Mesenchymal stem cell (in vitro differentiated cells and primary cell): ENCODE measurements around the gene FAM3B.

ENCODE experiments used
- DNase-seq: peaks from one replicate; pipeline ENCODE4 v3.0.0-alpha.2; 2013
- H2AFZ ChIP-seq: one replicate; pipeline ENCODE4 v1.6.1; 2013; ENCODE audit warnings: low read depth, mild to moderate bottlenecking, control low read depth, inconsistent platforms, low read length, moderate library complexity
- H2AK5ac ChIP-seq: 2 replicates; pipeline ENCODE4 v1.6.1; 2013; ENCODE audit warnings: low read length, moderate library complexity, mild to moderate bottlenecking, inconsistent platforms; ENCODE audit not compliant: severe bottlenecking
- H2BK120ac ChIP-seq: one replicate; pipeline ENCODE4 v1.6.1; 2013; ENCODE audit warnings: low read depth, mild to moderate bottlenecking, inconsistent platforms, low read length, moderate library complexity
- H2BK12ac ChIP-seq, 2 experiments: one replicate each; pipeline ENCODE4 v1.6.1; 2013; ENCODE audit warnings: inconsistent platforms in 2 of 2, low read length in 2 of 2, mild to moderate bottlenecking in 2 of 2, moderate library complexity in 2 of 2, control low read depth in 1 of 2
- H2BK15ac ChIP-seq: one replicate; pipeline ENCODE4 v1.6.1; 2013; ENCODE audit warnings: mild to moderate bottlenecking, low read depth, inconsistent platforms; ENCODE audit not compliant: poor library complexity, severe bottlenecking
- H2BK5ac ChIP-seq: 2 replicates; pipeline ENCODE4 v1.6.1; 2013; ENCODE audit warnings: low read depth, mild to moderate bottlenecking, low read length, control low read depth, inconsistent platforms; ENCODE audit not compliant: poor library complexity, severe bottlenecking
- H3K14ac ChIP-seq, 2 experiments: one replicate each; pipeline ENCODE4 v1.6.1; 2013; ENCODE audit warnings: inconsistent platforms in 2 of 2, low read length in 2 of 2, control low read depth in 1 of 2, mild to moderate bottlenecking in 1 of 2, moderate library complexity in 1 of 2
- H3K18ac ChIP-seq, 2 experiments: one replicate each; pipeline ENCODE4 v1.6.1; 2013; ENCODE audit warnings: inconsistent platforms in 2 of 2, low read length in 2 of 2, control low read depth in 1 of 2, low read depth in 1 of 2, mild to moderate bottlenecking in 1 of 2
- H3K23ac ChIP-seq, 2 experiments: one replicate each; pipeline ENCODE4 v1.6.1; 2013; ENCODE audit warnings: inconsistent platforms in 2 of 2, low read length in 2 of 2, mild to moderate bottlenecking in 2 of 2, moderate library complexity in 2 of 2, control low read depth in 1 of 2
- H3K27ac ChIP-seq: 2 replicates; pipeline ENCODE4 v1.5.1; 2013; ENCODE audit warnings: mild to moderate bottlenecking, moderate library complexity, low read length, control low read depth, inconsistent platforms; ENCODE audit not compliant: poor library complexity, severe bottlenecking
- H3K27me3 ChIP-seq, 2 experiments: 2 replicates each; pipeline versions ENCODE4 v1.6.1 to v1.7.0; 2013; ENCODE audit warnings: low read length in 2 of 2, mild to moderate bottlenecking in 2 of 2, moderate library complexity in 2 of 2, control low read depth in 1 of 2, inconsistent platforms in 1 of 2; ENCODE audit not compliant: control insufficient read depth in 1 of 2, insufficient read depth in 1 of 2
- H3K36me3 ChIP-seq, 2 experiments: 2 replicates each; pipeline versions ENCODE4 v1.6.1 to v1.7.0; 2013; ENCODE audit warnings: low read length in 2 of 2, control low read depth in 1 of 2, inconsistent platforms in 1 of 2, low read depth in 1 of 2, mild to moderate bottlenecking in 1 of 2; ENCODE audit not compliant: insufficient read depth in 2 of 2, control insufficient read depth in 1 of 2
- H3K4ac ChIP-seq, 2 experiments: one replicate each; pipeline ENCODE4 v1.6.1; 2013; ENCODE audit warnings: inconsistent platforms in 2 of 2, low read length in 2 of 2, mild to moderate bottlenecking in 2 of 2, moderate library complexity in 2 of 2, control low read depth in 1 of 2, low read depth in 1 of 2
- H3K4me1 ChIP-seq: 2 replicates; pipeline ENCODE4 v1.6.1; 2013; ENCODE audit warnings: low read depth, low read length, control low read depth; ENCODE audit not compliant: control insufficient read depth, insufficient read depth
- H3K4me2 ChIP-seq: 2 replicates; pipeline ENCODE4 v1.6.1; 2013; ENCODE audit warnings: low read length, mild to moderate bottlenecking, inconsistent platforms; ENCODE audit not compliant: poor library complexity, severe bottlenecking
- H3K4me3 ChIP-seq, 2 experiments: 2 replicates each; pipeline versions ENCODE4 v1.5.1 to v1.7.0; 2013; ENCODE audit warnings: low read length in 2 of 2, mild to moderate bottlenecking in 2 of 2, control low read depth in 1 of 2, low read depth in 1 of 2; ENCODE audit not compliant: insufficient read depth in 1 of 2
- H3K79me1 ChIP-seq: replicated peaks from 2 replicates; pipeline ENCODE4 v1.6.1; 2013; ENCODE audit warnings: mild to moderate bottlenecking, control low read depth, low read length, inconsistent platforms; ENCODE audit not compliant: poor library complexity, severe bottlenecking
- H3K9ac ChIP-seq: 2 replicates; pipeline ENCODE4 v1.7.0; 2013; ENCODE audit warnings: mild to moderate bottlenecking, low read length, moderate library complexity
- H3K9me3 ChIP-seq: 2 replicates; pipeline ENCODE4 v1.7.0; 2013; ENCODE audit warnings: mild to moderate bottlenecking, low read length; ENCODE audit not compliant: control insufficient read depth
- H4K8ac ChIP-seq: one replicate; pipeline ENCODE4 v1.6.1; 2013; ENCODE audit warnings: inconsistent platforms, mild to moderate bottlenecking, low read length, moderate library complexity
- H4K91ac ChIP-seq: one replicate; pipeline ENCODE4 v1.6.1; 2013; ENCODE audit warnings: mild to moderate bottlenecking, low read length, inconsistent platforms
- WGBS: methylation state at CpG from one replicate; pipeline ENCODE4 v1.1.7; 2013; ENCODE audit warnings: mixed read lengths; 5-methylcytosine and 5-hydroxymethylcytosine counted together

The FAM3B gene

GRCh38 chr21:41373763-41374162 is 57.2 kb downstream of the FAM3B start:
- no peak overlapping the region for H2BK15ac ChIP-seq
- no peaks in the 10 kb centered on the region for H3K79me1 ChIP-seq
- H4K8ac ChIP-seq = no peak overlapping the region
- no peak overlapping the region for H2AFZ ChIP-seq
- DNase-seq = no peak
- no peak overlapping the region for H2BK12ac ChIP-seq
- H3K36me3 ChIP-seq = peaks cover 0 to 23% of the 10 kb centered on the region in 2 experiments
- H3K4me1 ChIP-seq = peaks cover 8% of the 10 kb centered on the region
- H3K18ac ChIP-seq = no peak overlapping the region
- no peak overlapping the region for H4K91ac ChIP-seq
- no peak overlapping the region for H2BK5ac ChIP-seq
- no peak overlapping the region for H3K23ac ChIP-seq
- 88% methylated on average over 8 of the region's 8 CpGs for WGBS
- H3K14ac ChIP-seq = peak overlapping the region in 1 of 2 experiments; percentile 58
- peaks cover 0 to 36% of the 10 kb centered on the region in 2 experiments for H3K27me3 ChIP-seq
- no peak overlapping the region for H2AK5ac ChIP-seq
- H3K4me2 ChIP-seq = no peak overlapping the region
- no peak overlapping the region for H2BK120ac ChIP-seq
- no peak overlapping the region for H3K27ac ChIP-seq
- H3K4me3 ChIP-seq = no peak overlapping the region
- H3K9ac ChIP-seq = no peak overlapping the region
- no peaks in the 10 kb centered on the region for H3K9me3 ChIP-seq
- no peak overlapping the region for H3K4ac ChIP-seq

DNA sequence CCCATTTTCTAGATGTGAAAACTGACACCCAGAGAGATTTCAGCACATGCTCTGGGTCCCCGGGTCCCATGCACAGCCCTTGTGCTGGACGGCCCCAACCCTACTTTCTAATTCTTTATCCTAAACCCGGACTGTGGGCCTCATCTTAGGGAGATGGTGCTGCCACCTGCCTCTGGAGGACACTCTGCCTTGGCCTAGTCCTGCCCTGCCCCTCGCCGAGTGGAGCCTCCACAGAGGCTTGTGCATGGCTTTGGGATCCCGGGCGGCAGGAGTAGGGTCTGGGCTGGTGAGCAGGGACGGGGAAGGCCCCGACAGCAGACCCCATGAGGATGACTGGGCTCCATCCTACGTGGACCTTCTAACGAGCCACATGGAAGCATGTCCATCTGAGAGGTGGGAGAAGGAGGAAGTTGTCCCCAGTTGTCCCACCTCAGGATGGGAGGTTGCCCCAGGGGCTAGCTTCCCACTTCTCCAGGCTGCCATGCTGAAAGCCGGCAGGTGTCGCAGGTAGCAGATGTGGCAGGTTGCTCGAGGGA is 57.6 kb downstream of the FAM3B start:
- Histone ChIP-seq H3K23ac (no peak overlapping the region), H3K9me3 (no peaks in the 10 kb centered on the region), H4K91ac (no peak overlapping the region), H3K4me3 (no peak overlapping the region), H3K27me3 (peaks cover 0 to 34% of the 10 kb centered on the region in 2 experiments), H3K14ac (no peak overlapping the region), H2AFZ (no peak overlapping the region), H2AK5ac (no peak overlapping the region), H2BK12ac (no peak overlapping the region), H3K36me3 (peaks cover 0 to 26% of the 10 kb centered on the region in 2 experiments), H3K27ac (no peak overlapping the region), H2BK15ac (no peak overlapping the region), H4K8ac (no peak overlapping the region), H3K9ac (no peak overlapping the region), H3K4ac (no peak overlapping the region), H2BK120ac (no peak overlapping the region), H3K79me1 (no peaks in the 10 kb centered on the region), H2BK5ac (no peak overlapping the region), H3K4me1 (peaks cover 5% of the 10 kb centered on the region), H3K4me2 (no peak overlapping the region), H3K18ac (no peak overlapping the region)
- no peak for DNase-seq
- 90% methylated on average over 14 of the region's 14 CpGs for WGBS

GRCh38 chr21:41374867-41375533 is 58.4 kb downstream of the FAM3B start:
- H3K79me1 ChIP-seq = no peaks in the 10 kb centered on the region
- no peak overlapping the region for H3K18ac ChIP-seq
- no peak overlapping the region for H3K9ac ChIP-seq
- peaks cover 0 to 26% of the 10 kb centered on the region in 2 experiments for H3K27me3 ChIP-seq
- H3K4me2 ChIP-seq = no peak overlapping the region
- no peak overlapping the region for H4K91ac ChIP-seq
- H3K4me3 ChIP-seq = no peak overlapping the region
- H3K14ac ChIP-seq = no peak overlapping the region
- H2AK5ac ChIP-seq = no peak overlapping the region
- no peaks in the 10 kb centered on the region for H3K9me3 ChIP-seq
- H3K4ac ChIP-seq = no peak overlapping the region
- no peak overlapping the region for H2AFZ ChIP-seq
- no peak overlapping the region for H2BK15ac ChIP-seq
- H3K4me1 ChIP-seq = no peaks in the 10 kb centered on the region
- H2BK120ac ChIP-seq = no peak overlapping the region
- peaks cover 0 to 34% of the 10 kb centered on the region in 2 experiments for H3K36me3 ChIP-seq
- no peak overlapping the region for H2BK12ac ChIP-seq
- H3K23ac ChIP-seq = no peak overlapping the region
- no peak overlapping the region for H3K27ac ChIP-seq
- DNase-seq = no peak
- no peak overlapping the region for H4K8ac ChIP-seq
- H2BK5ac ChIP-seq = no peak overlapping the region
- WGBS = 76% methylated on average over 5 of the region's 5 CpGs

DNA sequence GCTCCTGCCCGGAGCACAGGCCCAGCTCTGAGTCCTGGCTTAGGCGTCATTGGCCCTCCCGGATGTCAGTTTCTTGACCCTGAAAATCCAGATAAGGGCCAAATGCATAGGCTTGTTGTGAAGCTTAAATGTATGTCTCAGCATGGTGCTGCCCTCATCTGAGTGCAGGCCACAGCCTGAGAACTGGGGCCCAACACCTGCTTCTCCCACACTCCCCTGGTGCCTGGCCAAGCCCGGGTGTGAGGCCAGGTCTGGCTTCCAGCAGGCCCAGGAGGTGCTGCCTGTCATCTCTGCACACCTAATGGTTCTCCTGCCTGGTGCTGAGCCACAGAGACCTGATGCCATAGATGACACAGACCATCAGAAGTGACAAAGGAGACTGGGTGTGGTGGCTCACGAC is 59.3 kb downstream of the FAM3B start:
- H3K4ac ChIP-seq = no peak overlapping the region
- no peaks in the 10 kb centered on the region for H3K9me3 ChIP-seq
- peaks cover 0 to 20% of the 10 kb centered on the region in 2 experiments for H3K27me3 ChIP-seq
- no peak overlapping the region for H2BK15ac ChIP-seq
- H2BK5ac ChIP-seq = no peak overlapping the region
- no peak overlapping the region for H2AFZ ChIP-seq
- H3K4me3 ChIP-seq = no peak overlapping the region
- no peaks in the 10 kb centered on the region for H3K4me1 ChIP-seq
- no peak overlapping the region for H4K91ac ChIP-seq
- WGBS = 78% methylated on average over 5 of the region's 5 CpGs
- DNase-seq = no peak
- H2BK12ac ChIP-seq = no peak overlapping the region
- no peak overlapping the region for H4K8ac ChIP-seq
- no peak overlapping the region for H3K9ac ChIP-seq
- peaks cover 0 to 43% of the 10 kb centered on the region in 2 experiments for H3K36me3 ChIP-seq
- H3K27ac ChIP-seq = no peak overlapping the region
- no peak overlapping the region for H2AK5ac ChIP-seq
- H3K18ac ChIP-seq = no peak overlapping the region
- H3K23ac ChIP-seq = no peak overlapping the region
- H2BK120ac ChIP-seq = no peak overlapping the region
- H3K4me2 ChIP-seq = no peak overlapping the region
- H3K14ac ChIP-seq = no peak overlapping the region
- no peaks in the 10 kb centered on the region for H3K79me1 ChIP-seq
